HG02610 (cell line): ENCODE measurements around the gene EPHA1.
"Not testable (repeated sequence)": the region's sequence is repeated elsewhere in the genome, so short reads cannot be mapped to it uniquely, and the experiment has no call there.

Source experiments
- ATAC-seq: cut with Tn5 transposase; IDR thresholded peaks from one replicate; pipeline ENCODE4 v1.9.1; 2021; ENCODE audit warnings: mild to moderate bottlenecking, moderate library complexity; ENCODE audit not compliant: unreplicated experiment

EPHA1 gene

GRCh38 chr7:143431109-143431508 is 22.5 kb upstream of the EPHA1 start:
- no peak for ATAC-seq

GRCh38 chr7:143429770-143430698 is 21.4 kb upstream of the EPHA1 start:
- ATAC-seq, result no peak

- ATAC-seq, result no peak
These were observed 18.0 kb upstream of the EPHA1 start for GRCh38 chr7:143426479-143427142.

- ATAC-seq, result not testable (repeated sequence)
These were observed 15.8 kb upstream of the EPHA1 start for GRCh38 chr7:143424476-143424875.

GRCh38 chr7:143422033-143422432 is 13.4 kb upstream of the EPHA1 start:
- ATAC-seq, result no peak

GRCh38 chr7:143420624-143421023 is 12.0 kb upstream of the EPHA1 start:
- not testable (repeated sequence) for ATAC-seq

GRCh38 chr7:143419880-143420279 is 11.2 kb upstream of the EPHA1 start:
- no peak for ATAC-seq

GRCh38 chr7:143418681-143419458 is 10.2 kb upstream of the EPHA1 start:
- ATAC-seq, result no peak

GRCh38 chr7:143417734-143418383 is 9.2 kb upstream of the EPHA1 start:
- ATAC-seq, result no peak

- no peak for ATAC-seq
These were observed 8.0 kb upstream of the EPHA1 start for GRCh38 chr7:143416565-143417149.

GRCh38 chr7:143415742-143416397 is 7.2 kb upstream of the EPHA1 start:
- no peak for ATAC-seq

- not testable (repeated sequence) for ATAC-seq
These were observed 6.6 kb upstream of the EPHA1 start for GRCh38 chr7:143415209-143415608.

- no peak for ATAC-seq
These were observed 4.5 kb upstream of the EPHA1 start for GRCh38 chr7:143413123-143413522.

GRCh38 chr7:143411976-143412708 is 3.5 kb upstream of the EPHA1 start:
- ATAC-seq, result no peak

GRCh38 chr7:143410521-143411004 is 1.9 kb upstream of the EPHA1 start:
- ATAC-seq, result no peak

GRCh38 chr7:143408252-143408685 is 387 bp downstream of the EPHA1 start:
- ATAC-seq, result no peak

- no peak for ATAC-seq
These were observed 1.1 kb downstream of the EPHA1 start for GRCh38 chr7:143407287-143408251.

- ATAC-seq, result no peak
These were observed 2.7 kb downstream of the EPHA1 start for GRCh38 chr7:143406002-143406357.
